Activated naive CD8-positive, alpha-beta T cell treated with anti-CD3 and anti-CD28 coated beads for 36 hours (primary cell): Measurements from ENCODE around the gene SOCS2. TPM values are rescaled to one million over a fixed set of nuclear protein-coding genes. Genes with fewer than 3 reads are reported as not detected.

ENCODE experiments used
- DNase-seq: peaks from one replicate; pipeline ENCODE4 v3.0.0; 2021
- H3K27ac Mint-ChIP-seq: one replicate; pipeline ENCODE4 v1.8.0; 2022; ENCODE audit warnings: mild to moderate bottlenecking, moderate library complexity, mixed read lengths
- H3K27me3 Mint-ChIP-seq: one replicate; pipeline ENCODE4 v1.8.0; 2022; ENCODE audit warnings: mild to moderate bottlenecking, mixed read lengths
- H3K36me3 Mint-ChIP-seq: one replicate; pipeline ENCODE4 v1.8.0; 2021; ENCODE audit warnings: mild to moderate bottlenecking, mixed read lengths
- H3K4me1 Mint-ChIP-seq: one replicate; pipeline ENCODE4 v1.8.0; 2021; ENCODE audit warnings: mixed read lengths
- H3K4me3 Mint-ChIP-seq: one replicate; pipeline ENCODE4 v1.8.0; 2022; ENCODE audit warnings: mild to moderate bottlenecking, moderate library complexity, mixed read lengths
- H3K9me3 Mint-ChIP-seq: one replicate; pipeline ENCODE4 v1.8.0; 2022; ENCODE audit warnings: mixed read lengths
- total RNA-seq, 2 experiments: library from RNA; stranded (reverse); gene quantifications; one replicate each; pipeline ENCODE4 v1.2.3, GENCODE V29; 2021

SOCS2 gene, protein sequence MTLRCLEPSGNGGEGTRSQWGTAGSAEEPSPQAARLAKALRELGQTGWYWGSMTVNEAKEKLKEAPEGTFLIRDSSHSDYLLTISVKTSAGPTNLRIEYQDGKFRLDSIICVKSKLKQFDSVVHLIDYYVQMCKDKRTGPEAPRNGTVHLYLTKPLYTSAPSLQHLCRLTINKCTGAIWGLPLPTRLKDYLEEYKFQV
- 10 to 100 TPM; 25.8 to 27.0 TPM for total RNA-seq

DNA sequence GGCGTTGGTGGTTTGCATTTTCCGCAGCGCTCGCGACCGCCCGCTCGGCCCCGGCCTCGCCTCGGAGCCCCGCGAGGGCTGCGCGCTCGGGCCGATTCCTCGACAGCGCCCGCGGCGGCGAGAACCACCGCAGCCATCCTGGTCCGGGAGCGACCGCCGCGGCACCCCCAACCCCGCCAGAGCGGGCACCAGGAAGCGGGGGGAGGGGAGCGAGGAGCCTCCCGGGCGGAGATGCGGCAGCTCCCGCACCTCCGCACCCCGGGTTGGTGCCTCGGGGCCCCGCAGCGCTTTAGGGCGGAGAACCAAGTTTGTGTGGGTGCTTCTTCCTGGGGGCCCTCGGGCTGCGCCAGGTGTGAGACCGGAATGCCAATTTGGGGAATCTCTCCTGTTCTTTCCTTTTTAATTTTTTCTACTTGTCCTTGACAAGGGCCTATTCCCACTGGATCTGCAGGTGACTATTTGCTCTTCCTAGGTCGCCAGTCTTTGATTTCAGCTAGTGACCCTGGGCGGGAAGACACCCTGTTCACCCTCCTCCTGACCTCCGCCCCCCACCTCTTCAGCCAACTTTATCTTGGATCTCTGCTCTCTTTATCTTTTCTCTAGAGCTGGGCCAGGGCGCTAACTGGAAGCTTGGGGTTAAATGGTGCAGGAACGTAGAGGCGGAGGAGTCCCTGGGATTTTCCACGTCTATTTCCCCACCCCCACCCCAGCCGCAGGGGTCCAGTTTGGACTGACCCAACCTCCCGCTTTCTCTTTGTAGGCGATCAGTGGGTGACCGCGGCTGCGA is at the start of gene SOCS2:
SOCS2 (plus strand) TSS at position 751 of the 787 bp plus-strand sequence. CDS start 223 bp downstream, outside the sequence.
- DNase-seq, result no peak
- peak within 1 kb of the TSS; percentile 85 for H3K27ac Mint-ChIP-seq
- peaks cover 16% of the 10 kb centered on the region for H3K27me3 Mint-ChIP-seq
- peaks cover 29% of the 10 kb centered on the region for H3K4me1 Mint-ChIP-seq
- H3K9me3 Mint-ChIP-seq, result no peaks in the 10 kb centered on the region
- H3K4me3 Mint-ChIP-seq, result peak within 1 kb of the TSS; percentile 85
- peaks cover 23% of the 10 kb centered on the region for H3K36me3 Mint-ChIP-seq

DNA sequence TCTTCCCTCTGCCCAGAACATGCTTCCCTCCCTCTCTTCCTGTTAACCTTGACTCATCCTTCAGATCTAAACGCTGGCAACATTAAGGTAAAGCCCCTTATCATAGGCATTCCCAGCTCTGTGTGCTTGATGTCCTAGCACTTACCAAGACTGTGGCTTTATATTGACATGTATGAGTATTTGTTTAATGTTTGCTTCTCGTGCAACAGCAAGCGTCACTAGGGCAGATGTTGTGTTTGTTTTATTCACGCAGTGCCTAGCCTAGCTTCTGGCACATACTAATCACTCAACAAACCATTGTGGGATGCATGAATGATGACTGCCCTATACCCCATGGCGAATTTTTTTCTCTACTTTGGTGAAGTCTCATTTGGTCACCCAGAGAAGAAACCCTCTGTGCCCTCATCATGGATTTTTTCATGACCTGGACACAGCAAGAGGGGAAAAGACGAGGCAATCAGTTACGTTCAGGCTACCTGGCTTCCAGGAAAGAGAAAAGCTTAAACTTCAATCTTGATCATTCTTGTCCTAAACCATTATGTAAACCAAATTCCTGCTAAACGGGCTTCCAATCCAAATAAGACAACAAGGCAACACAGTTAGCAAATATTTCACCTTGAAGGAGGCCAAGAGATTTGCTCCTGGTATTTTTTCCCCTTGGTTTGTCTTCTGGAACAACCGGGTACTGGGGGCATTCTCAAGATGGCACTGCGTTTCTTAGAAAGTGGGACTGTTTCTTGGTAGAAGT is 47.9 kb upstream of the SOCS2 start:
- no peaks in the 10 kb centered on the region for H3K4me1 Mint-ChIP-seq
- no peak overlapping the region for H3K4me3 Mint-ChIP-seq
- peaks cover 5% of the 10 kb centered on the region for H3K27me3 Mint-ChIP-seq
- no peak for DNase-seq
- no peak overlapping the region for H3K27ac Mint-ChIP-seq
- no peaks in the 10 kb centered on the region for H3K36me3 Mint-ChIP-seq
- H3K9me3 Mint-ChIP-seq, result no peaks in the 10 kb centered on the region

DNA sequence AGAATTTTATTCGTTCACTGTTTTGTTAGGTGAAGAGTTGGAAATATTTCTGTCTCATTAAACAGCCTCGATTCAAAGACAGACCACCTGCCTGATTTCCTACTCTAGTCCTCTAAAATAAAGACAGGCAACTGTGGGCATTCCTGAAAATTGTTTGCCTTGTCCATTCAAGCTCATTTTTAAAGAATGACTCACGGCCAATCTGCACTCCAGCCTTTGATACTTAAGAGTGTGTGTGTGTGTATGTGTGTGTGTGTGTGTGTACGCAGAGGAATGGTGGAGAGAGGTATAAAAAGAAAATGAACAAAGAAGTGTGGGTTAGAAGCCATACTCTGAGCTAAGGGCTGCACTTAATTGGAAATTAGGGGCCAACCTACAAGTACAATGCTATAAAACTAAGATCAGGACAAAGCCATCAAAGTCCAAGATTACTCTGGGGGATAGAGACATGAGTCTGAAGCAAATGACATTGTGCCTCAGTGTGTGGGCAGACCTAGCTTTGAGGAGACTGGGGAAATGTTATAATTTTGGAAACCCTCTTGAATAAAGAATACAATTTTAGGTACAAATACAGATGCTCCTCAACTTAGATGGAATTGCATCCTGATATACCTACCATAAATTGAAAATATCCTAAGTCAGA is 45.6 kb upstream of the SOCS2 start:
- Mint-ChIP-seq H3K36me3 (no peaks in the 10 kb centered on the region), H3K4me3 (no peak overlapping the region), H3K27me3 (peaks cover 5% of the 10 kb centered on the region), H3K27ac (no peak overlapping the region), H3K9me3 (no peaks in the 10 kb centered on the region), H3K4me1 (peaks cover 3% of the 10 kb centered on the region)
- no peak for DNase-seq

DNA sequence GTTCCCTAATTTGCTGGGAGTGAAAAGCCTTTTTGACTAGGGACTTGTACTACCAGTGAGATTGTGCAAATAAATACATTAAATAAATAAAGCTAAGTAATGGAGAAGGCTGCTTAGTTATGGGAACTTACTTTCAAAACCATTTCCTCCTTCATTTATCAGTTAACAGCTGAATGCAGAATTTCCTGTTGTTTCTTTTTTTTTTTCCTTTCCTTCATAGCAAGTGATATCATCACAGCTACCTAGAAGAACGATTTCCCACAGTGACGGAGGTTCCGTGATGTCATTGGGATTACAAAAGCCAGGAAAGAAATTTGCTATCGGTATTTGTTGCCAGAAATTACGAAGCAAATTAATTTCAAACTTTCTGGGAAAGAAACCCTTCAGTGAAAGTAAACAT is 42.1 kb upstream of the SOCS2 start:
- Mint-ChIP-seq H3K27me3 (peaks cover 5% of the 10 kb centered on the region), H3K4me1 (peaks cover 3% of the 10 kb centered on the region), H3K4me3 (no peak overlapping the region), H3K27ac (no peak overlapping the region), H3K9me3 (no peaks in the 10 kb centered on the region), H3K36me3 (no peaks in the 10 kb centered on the region)
- no peak for DNase-seq

DNA sequence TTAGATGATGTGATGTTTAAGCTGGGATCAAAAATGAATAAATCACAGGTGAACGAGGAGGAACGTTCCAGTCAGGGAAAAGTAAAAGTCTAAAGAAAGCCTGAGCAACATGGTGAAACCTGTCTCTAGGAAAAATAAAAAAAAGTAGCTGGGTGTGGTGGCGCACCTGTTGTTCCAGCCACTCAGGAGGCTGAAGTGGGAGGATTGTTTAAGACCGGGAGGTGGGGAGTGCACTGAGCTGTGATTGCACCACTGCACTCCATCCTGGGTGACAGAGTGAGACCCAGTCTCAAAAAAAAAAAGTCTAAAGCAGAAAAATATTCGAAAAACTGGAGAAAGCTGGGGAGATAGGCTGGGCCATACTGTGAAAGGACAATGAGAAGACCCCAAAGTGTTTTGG is 39.2 kb upstream of the SOCS2 start:
- Mint-ChIP-seq H3K9me3 (no peaks in the 10 kb centered on the region), H3K4me1 (peaks cover 3% of the 10 kb centered on the region), H3K27ac (no peak overlapping the region), H3K4me3 (no peak overlapping the region), H3K36me3 (no peaks in the 10 kb centered on the region), H3K27me3 (no peaks in the 10 kb centered on the region)
- DNase-seq, result no peak

DNA sequence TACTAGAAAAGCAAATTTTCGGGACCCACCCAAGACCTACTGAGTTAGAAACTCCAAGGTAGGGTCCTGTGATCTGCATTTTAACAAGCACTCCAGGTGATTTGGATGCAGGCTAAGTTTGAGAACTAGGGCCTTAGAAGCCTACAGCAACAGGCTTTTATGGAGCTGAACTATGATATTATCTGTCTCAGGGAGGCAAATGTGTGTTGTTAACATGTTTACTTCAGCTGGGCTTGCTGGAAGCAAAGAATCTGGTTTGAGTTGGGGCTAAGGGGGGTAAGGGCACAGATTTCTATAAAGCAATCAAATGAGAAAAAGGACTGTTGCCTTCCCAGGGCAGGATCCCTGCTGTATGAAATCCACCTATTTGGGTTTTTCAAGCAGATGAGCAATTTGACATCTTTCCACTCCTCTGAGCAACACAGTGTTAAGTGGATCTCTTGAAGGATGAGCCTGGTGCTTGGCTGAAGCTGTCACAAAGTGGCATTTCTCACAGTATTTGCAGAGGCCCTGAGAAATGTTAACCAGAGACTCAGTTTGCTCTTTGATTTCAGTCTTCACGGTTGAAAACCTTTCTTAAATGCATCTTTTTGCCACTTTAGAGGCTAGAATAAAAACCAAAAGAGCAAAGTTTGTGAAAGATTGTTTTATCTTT is 36.2 kb upstream of the SOCS2 start:
- Mint-ChIP-seq H3K36me3 (no peaks in the 10 kb centered on the region), H3K4me3 (no peak overlapping the region), H3K27me3 (no peaks in the 10 kb centered on the region), H3K9me3 (no peaks in the 10 kb centered on the region), H3K27ac (no peak overlapping the region), H3K4me1 (no peaks in the 10 kb centered on the region)
- no peak for DNase-seq

DNA sequence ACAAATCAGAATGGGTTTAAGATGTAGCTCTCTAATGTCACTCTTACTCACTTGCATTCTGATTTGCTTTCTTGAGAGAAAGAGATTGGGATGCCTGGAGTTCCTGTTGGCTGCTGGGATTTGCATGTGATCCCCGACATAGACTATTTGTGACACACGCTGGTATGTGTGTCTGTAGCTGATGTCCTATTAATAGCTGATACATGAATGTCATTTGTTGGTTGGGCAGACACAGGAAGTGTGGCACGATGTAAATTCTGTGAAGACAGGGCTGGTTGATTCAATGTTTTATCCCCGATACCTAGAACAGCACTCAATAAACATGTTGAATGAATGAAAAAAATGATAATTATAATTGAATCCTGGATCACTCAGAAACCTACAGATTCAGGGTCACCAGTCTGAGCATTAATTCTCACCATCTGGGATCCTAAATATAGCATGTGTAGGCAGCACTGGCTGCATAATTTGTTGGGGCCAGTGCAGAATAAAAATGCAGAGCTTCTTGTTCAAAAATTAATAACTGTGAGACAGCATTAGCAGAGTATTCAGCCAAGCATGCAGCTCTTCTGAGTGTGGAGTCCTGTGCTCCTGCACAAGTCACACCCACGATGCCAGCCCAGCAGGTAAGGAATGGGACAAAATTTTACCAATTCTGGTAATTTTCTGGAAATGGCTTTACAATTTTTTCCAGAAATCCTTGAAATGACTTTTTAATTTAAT is 35.5 kb upstream of the SOCS2 start:
- no peak overlapping the region for H3K27ac Mint-ChIP-seq
- DNase-seq, result no peak

DNA sequence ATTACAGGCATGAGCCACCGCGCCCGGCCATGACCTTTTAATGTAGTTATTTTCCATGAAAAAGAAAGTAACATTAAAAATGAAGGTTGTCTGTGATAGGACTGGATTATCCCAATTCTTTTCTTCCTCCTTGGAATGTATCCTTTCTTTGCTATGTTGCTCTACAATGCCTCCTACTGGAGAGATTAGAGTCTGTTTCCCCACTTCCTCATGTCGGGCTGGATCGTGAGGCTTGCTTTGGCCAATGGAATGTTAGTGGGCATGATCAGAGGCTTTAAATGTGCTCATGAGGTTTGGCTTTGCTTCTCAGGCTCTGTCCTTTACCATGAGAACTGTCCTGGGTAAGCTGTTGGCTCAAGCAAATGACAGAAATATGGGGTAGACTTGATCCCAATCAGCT is 34.7 kb upstream of the SOCS2 start:
- Mint-ChIP-seq H3K27ac (no peak overlapping the region), H3K9me3 (no peaks in the 10 kb centered on the region), H3K36me3 (no peaks in the 10 kb centered on the region), H3K27me3 (no peaks in the 10 kb centered on the region), H3K4me3 (no peak overlapping the region), H3K4me1 (no peaks in the 10 kb centered on the region)
- DNase-seq, result no peak

More for the DNA sequence above, 35.5 kb upstream of the SOCS2 start:
- Mint-ChIP-seq H3K4me1 (no peaks in the 10 kb centered on the region), H3K9me3 (no peaks in the 10 kb centered on the region), H3K27me3 (no peaks in the 10 kb centered on the region), H3K36me3 (no peaks in the 10 kb centered on the region), H3K4me3 (no peak overlapping the region)

DNA sequence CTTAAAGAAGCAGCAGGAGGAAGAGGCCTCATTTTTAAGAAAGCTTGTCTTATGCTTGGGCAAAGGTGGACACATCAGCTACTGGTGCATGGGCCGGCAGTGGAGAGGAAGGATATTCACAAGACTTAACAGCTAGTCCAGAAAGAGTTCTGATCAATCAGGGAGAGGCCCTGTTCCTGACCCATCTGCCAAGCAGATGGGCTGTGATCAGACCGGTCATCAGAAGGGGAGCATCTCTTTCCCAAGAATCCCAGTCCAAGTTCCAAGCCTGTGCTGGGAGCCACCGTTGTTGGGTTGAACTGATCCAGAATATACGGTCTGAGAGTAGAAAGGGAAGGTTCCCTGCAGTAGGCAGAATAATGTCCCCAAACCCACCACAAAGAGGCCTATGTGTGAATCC is 32.7 kb upstream of the SOCS2 start:
- no peaks in the 10 kb centered on the region for H3K4me1 Mint-ChIP-seq
- H3K4me3 Mint-ChIP-seq, result no peak overlapping the region
- no peak overlapping the region for H3K27ac Mint-ChIP-seq
- peaks cover 3% of the 10 kb centered on the region for H3K36me3 Mint-ChIP-seq
- no peaks in the 10 kb centered on the region for H3K9me3 Mint-ChIP-seq
- H3K27me3 Mint-ChIP-seq, result no peaks in the 10 kb centered on the region
- no peak for DNase-seq

DNA sequence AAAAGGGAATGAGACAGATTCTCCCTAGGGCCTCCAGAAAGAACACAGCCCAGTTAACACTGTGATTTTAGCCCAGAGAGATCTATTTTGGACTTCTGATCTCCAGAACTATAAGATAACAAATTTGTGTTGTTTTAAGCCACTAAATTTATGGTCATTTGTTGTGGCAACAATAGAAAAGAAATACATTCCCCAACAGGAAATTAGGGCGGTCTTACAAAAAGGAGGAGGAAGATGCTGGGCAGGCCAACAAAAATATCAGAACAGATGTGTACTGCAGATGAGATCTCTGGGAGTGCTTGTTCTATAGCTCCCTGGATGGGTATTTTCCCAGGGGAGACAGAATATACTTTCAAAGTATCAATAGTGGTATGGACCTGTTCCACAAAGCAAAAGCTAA is 32.0 kb upstream of the SOCS2 start:
- Mint-ChIP-seq H3K36me3 (peaks cover 3% of the 10 kb centered on the region), H3K9me3 (no peaks in the 10 kb centered on the region), H3K27me3 (no peaks in the 10 kb centered on the region), H3K4me1 (peaks cover under 1% of the 10 kb centered on the region), H3K4me3 (no peak overlapping the region), H3K27ac (no peak overlapping the region)
- DNase-seq, result no peak

DNA sequence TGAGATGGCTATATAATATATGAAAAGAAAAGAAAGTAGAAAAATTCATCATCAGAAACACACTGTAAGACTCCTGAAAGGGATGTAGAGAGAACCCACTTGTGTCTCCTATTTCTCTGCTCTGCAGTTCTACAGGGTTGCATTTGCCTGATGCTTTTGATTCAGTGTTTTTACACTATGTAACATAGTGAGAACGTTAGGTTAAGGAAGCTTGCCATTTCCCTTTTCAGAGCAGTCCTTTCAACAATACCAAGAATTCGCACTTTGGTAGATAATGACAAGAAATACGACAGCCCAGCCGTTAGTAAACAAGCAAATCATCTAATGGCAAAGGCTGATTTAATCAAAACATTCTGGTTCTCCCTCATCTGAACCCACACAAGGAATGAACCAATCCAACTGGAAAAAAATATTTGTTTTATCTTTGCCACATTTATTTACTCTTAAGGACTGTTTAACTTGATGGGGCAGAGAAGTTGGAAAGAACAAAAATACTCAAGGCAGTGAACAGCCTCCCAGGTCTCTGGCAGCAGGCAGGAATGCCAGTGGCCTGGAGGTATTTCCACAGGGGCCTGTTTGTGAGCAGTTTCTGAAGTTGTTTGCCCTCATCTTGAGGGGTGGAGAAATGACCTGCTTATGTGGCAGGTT is 30.8 kb upstream of the SOCS2 start:
- H3K27me3 Mint-ChIP-seq, result no peaks in the 10 kb centered on the region
- no peak overlapping the region for H3K4me3 Mint-ChIP-seq

DNA sequence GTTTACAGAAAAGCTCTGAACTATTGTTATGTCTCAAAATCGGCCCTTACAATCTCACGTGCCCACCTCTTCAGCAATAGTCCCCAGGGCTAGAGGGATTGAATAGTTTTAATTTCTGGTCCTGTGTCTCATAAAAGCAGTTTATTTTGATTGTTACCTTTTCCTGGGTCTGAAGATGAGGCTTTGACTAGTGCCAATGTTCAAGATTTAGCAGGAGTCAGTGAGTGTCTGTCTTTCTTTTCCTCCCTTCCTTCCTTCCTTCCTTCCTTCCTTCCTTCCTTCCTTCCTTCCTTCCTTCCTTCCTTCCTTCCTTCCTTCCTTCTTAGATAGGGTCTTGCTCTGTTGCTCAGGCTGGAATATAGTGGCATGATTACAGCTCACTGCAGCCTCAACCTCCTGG is 24.7 kb upstream of the SOCS2 start:
- no peaks in the 10 kb centered on the region for H3K9me3 Mint-ChIP-seq
- no peak overlapping the region for H3K27ac Mint-ChIP-seq
- H3K4me1 Mint-ChIP-seq, result peaks cover 4% of the 10 kb centered on the region
- DNase-seq, result no peak
- H3K4me3 Mint-ChIP-seq, result no peak overlapping the region
- no peaks in the 10 kb centered on the region for H3K27me3 Mint-ChIP-seq
- peaks cover 3% of the 10 kb centered on the region for H3K36me3 Mint-ChIP-seq

More for the DNA sequence above, 30.8 kb upstream of the SOCS2 start:
- Mint-ChIP-seq H3K4me1 (peaks cover 4% of the 10 kb centered on the region), H3K27ac (no peak overlapping the region), H3K36me3 (peaks cover 3% of the 10 kb centered on the region), H3K9me3 (no peaks in the 10 kb centered on the region)
- DNase-seq, result no peak

DNA sequence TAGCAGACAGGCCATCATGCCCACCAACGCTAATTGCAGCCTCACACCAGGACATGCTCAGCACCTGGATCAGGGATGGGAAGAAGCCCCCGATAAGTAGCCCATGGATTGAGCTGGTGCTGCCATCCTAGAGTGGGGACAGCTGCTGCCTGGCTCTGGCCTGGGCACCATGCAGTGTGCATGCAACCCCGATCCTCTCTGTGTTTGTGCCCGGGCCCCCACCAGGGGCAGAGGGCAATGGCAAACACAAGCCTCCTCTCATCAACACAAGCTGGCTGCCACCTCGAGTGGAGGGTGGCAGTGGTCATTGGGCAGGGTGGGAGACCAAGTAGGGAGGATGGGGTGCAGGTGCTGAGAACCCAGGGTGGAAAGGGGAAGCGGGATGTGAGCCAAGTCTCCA is 23.3 kb upstream of the SOCS2 start:
- H3K27ac Mint-ChIP-seq, result no peak overlapping the region
- H3K4me1 Mint-ChIP-seq, result peaks cover 4% of the 10 kb centered on the region
- DNase-seq, result no peak
- H3K27me3 Mint-ChIP-seq, result no peaks in the 10 kb centered on the region
- no peaks in the 10 kb centered on the region for H3K36me3 Mint-ChIP-seq
- no peak overlapping the region for H3K4me3 Mint-ChIP-seq
- H3K9me3 Mint-ChIP-seq, result no peaks in the 10 kb centered on the region
